ENCODE results near the gene KRTAP3-1.

KRTAP3-1 gene

DNA sequence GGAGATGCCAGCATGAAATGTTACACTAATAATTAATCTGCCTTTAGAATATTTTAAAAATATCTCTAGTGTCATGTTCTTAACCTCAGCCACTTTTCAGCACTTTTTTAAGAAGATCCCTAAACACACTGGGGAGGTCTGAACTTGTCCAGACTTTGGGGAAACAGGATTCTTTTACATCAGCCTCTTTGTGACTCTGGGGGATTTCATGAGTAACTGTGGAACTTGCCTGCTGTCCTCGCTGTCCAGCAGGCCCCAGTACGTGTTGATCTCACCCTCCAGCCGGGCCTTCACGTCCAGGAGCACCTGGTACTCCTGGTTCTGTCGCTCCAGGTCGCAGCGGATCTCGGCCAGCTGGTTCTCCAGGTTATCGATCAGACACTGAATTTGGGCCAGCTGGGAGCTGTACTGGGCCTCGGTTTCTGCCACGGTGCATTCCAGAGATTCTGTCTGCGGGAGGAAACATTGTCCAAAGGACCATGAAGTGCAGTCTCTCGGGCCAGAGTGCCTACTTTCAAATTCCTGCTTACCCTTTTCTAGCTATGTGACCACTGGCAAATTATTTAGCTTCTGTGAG, 30.3 kb downstream of the KRTAP3-1 start:
- no peak for DNase-seq (ENCODE audit: low read depth)

DNA sequence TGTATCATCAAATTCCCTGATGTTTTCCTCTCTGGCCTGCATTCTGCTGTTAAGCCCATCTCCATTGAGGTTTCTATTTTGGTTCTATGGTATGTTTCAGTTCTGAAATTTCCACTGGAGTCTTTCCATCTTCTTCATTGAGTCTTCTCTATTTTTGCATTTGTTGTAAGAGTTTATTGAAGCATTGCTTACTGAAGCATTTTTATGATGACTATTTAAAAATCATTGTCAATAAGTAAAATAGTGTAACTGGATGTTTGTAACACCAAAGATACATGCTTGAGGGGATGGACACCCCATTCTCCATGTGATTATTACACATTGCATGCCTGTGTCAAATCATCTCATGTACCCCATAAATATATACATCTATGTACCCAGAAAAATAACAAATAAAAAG, 33.4 kb downstream of the KRTAP3-1 start:
- no peak for DNase-seq (ENCODE audit: low read depth)

DNA sequence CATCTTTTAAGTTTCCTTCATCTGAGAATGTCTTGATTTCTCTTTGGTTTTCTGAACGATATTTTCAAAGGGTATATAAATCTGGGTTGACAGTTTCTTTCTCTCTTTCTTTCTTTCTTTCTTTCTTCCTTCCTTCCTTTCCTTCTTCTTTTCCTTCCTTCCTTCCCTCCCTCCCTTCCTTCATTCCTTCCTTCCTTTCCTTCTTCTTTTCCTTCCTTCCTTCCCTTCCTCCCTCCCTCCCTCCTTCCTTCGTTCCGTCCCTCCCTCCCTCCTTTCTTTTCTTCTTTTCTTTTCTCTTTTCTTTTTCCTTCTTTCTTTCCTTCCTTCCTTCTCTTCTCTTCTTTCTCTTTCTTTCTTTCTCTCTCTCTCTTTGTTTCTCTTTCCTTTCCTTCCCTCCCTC, 34.6 kb downstream of the KRTAP3-1 start:
- DNase-seq (ENCODE audit: low read depth) = no peak

DNA sequence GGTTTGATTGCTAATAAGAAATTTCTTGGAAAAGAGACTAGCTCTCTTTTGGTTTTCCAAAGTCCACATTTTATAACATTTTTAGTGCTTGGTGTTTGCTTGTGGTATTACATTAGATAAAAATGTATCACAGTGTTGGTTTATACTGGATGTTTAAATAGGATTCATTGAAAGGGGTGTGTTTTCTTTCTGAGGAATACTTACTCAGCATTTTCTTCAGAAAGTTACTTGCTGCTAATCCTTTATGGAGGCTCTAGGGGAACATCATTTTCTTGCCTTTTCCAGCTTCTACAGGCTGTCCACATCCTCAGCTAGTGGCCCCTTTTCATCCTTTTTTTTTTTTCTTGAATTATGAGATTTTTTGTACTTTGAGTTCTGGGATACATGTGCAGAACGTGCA, 41.3 kb downstream of the KRTAP3-1 start:
- no peak for DNase-seq (ENCODE audit: low read depth)

DNA sequence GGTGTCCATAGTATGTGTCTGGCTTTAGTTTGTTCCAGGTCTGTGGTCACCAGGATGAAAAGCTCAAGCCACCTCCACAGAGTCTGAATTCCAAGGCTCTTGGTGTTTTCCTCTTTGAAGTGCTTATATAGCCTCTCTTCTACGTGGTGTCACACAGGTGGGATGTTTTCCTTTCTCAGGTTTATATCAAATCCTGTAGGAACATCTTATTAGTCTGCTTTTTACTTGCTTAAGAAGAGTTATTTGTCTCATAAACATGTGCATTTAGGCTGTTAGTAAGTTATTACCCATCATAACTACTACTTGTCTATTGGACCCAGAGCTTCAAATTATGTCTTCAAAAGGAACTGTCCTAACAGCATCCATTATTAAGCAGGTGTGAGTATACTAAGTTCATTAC, 42.1 kb downstream of the KRTAP3-1 start, which contains the start of gene KRT39:
Gene KRT39, minus strand, starts transcription at position 101 of the 400 bp plus-strand sequence. Its CDS starts 92 bp downstream, at position 9.
- DNase-seq (ENCODE audit: low read depth) = no peak

DNA sequence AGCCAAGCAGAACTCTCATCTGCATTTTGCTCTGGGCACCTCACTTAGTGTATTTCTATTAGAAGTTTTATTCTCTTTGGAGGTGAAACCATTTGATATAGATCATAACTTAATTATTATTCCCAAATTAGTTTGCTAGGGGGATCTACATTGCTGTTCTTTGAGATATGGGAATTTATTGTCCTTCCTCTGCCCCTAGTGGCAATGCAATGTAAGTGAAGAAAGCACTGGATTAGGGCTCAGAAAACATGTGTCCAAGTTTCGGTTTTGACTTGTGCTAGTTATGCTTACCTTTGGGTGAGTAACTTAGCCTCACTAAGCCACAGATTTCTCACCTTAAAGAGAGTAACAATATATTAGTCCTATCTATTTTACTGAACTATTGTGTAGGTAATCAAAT, 45.1 kb downstream of the KRTAP3-1 start:
- no peak for DNase-seq (ENCODE audit: low read depth)

DNA sequence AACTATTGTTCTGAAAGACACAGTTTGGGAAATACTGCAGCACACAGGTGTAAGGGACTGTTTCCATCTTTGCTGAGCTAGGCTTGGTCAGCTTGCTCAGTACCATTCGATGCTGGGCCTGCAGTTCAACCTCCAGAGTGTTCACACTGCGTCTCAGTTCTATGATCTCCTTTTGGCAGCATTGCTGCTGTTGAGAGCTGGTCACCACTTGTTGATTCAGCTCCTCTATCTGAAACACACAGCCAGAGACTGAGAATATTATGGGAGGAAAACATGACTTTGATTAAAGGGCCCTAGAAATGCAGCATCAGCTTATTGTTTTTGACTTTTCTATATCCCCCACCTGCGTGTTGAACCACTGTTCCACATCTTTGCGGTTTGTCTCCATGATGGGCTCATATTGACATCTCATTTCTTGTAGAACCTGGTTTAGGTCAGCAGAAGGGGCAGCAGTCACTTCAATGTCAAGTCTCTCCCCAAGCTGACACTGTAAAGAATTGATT, 46.8 kb downstream of the KRTAP3-1 start:
- DNase-seq (ENCODE audit: low read depth) = no peak

DNA sequence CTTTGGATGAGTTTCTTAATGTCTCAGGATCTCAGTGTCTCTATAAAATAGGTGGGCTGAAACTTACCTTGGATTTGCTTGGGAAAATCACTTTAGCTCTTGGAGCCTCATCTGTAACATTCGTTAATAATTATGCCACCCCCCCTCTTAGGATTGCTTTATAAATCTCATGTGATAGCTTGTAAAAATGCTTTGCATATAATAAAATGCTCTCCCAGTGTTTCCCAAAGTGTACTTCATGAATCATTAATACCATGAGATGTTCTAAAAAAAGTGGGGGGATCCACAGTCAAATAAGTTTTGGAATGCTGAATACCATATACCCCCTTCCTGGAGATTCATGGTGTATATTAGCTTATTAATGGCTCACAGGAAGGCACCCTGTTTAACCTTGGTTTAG, 47.3 kb downstream of the KRTAP3-1 start:
- no peak for DNase-seq (ENCODE audit: low read depth)

DNA sequence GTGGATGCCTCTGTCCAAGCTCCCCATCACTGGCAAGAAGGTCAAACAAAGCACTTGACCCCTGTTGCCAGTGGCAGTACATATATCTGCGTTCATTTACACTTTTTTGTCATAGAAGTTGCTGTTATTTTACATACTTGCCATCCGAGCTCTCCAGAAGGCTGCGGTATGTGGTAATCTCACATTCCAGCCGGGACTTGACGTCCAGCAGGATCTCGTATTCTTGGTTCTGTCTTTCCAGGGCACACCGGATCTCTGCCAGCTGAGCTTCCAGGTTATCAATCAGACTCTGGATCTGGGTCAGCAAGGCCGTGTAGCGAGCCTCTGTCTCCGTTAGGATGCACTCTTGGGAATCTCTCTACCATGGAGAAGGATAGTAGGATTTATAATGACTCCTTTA, 48.8 kb downstream of the KRTAP3-1 start:
- DNase-seq (ENCODE audit: low read depth) = no peak

Data from HS-27A (cell line).